Fibroblast of skin of left biceps (primary cell): ENCODE data around the gene OR5V1.
"Not testable (repeated sequence)": the region's sequence is repeated elsewhere in the genome, so short reads cannot be mapped to it uniquely, and the experiment has no call there.

Experiments
- DNase-seq, 2 experiments: peaks; one replicate each; pipeline ENCODE4 v3.0.0-alpha.2; 2013; ENCODE audit warnings: low read depth in 2 of 2

OR5V1 gene

DNA sequence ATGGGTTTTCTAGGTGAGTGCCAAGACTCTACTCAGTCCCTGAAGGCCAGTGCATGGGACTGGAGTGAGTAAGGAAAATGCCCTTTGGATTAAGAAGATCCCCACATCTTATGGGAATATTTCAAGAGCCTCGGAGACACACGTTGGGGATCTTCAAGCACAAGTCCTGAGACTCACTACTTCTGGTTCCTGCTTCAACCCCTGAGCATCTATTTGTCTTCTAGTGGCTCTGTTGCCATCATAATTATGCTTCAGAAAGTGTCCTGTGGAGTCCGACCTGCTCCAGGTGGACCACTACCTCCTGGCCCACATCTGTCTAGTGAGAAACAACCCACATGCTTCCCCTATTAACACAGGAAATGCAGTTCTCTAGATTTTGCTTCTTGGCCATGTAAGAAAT lies at the start of gene OR5V1:
Gene OR5V1 (minus strand): TSS at position 101 of the 400 bp plus-strand sequence. CDS start 12,670 bp downstream, outside the sequence.
- DNase-seq = no peak

DNA sequence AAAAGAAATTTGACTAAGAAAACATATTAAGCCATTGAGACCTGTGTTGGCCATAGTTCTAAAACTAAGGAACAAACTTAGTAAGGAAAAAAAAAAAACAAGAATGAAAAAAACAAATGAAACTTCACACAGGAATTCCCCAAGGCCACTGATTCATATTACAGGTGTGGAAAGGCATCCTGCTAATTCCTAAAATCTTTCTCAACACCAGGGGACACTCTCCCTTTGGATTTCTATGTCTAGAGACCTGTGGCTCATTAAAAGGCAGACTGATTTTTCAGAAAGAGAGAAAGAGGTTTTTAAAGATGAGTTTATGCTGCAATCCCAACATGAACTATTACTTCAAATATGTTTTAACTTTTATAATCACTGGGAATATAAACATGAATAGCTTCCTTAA lies 45.9 kb upstream of the OR5V1 start, which contains the start of gene OR12D1:
Gene OR12D1 (plus strand): TSS at position 341 of the 400 bp plus-strand sequence.
- DNase-seq = no peak

DNA sequence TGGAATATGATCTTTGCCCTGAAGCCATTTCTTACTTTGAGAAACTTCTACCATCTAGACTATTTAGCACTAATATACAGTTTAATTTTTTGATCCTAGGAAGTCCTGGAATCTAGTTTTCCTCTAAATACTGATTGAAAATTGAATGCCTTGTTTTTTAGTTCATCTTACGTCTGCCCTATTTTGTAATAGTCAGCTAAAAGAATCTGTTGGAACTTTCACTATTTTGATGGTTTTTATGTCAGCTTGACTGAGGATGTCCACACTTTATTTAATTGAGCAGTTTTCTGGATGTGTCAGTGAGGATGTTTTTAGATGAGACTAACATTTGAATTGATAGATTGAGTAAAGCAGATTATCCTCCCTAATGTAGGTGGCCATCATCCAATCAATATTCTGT lies 35.1 kb upstream of the OR5V1 start:
- DNase-seq = no peak

DNA sequence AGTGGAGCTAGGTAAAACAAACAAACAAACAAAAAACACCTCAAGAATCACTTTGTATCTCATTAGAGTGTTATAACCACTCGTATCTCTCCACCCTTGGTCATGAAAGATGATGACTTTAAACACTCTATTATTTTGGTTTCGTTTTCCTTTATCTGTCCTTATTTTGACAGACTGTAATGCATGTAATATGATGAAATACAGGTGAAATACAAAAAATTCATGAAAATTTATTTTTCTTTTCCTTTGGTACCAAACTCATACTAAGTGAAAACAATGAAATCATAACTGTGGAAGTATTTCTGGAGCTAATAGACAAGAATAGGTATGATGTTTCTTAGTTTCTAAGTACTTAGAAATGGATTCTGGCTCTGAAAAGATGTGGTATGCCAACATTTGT lies 30.9 kb upstream of the OR5V1 start:
- no peak for DNase-seq

DNA sequence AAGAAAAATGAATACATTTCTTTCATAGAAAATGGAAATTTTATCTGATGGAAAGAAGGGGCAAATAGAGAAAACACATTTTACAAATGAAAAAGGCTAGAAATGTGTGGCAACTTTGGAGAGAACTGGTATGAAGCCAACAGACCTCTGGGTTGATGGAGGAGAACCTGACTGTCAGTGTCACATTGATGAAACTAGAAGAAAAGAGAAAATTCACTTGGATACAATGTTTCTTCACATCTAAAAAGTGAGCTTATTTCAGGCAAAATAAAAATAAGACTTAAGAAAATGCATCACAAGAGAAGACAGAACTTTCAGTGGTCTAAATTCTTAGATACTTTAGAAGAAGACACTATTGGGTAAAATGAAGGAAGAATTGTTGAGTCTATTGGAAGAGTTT lies 26.7 kb upstream of the OR5V1 start, which contains the start of gene OR12D2:
Gene OR12D2 (plus strand): TSS at position 301 of the 400 bp plus-strand sequence. CDS start 1,069 bp downstream, outside the sequence.
- no peak for DNase-seq

DNA sequence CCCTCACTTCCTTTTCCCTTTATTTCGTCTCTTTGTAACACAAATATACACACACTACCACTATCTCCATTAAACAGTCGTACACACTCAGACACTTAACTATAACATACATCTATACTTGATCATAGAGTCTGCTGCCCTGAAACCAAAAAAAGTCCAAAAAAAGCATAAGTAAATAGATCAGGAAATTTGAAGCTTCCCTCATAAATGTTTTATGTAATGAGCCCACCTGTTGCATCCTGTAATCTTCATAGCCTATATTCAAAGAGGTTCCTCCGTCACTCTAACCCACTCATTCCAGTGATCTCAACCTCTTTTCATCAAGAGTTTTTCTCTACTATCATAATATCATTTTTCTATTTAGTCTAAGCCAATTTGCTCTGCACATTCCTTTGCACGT lies 19.9 kb upstream of the OR5V1 start:
- DNase-seq = no peak

DNA sequence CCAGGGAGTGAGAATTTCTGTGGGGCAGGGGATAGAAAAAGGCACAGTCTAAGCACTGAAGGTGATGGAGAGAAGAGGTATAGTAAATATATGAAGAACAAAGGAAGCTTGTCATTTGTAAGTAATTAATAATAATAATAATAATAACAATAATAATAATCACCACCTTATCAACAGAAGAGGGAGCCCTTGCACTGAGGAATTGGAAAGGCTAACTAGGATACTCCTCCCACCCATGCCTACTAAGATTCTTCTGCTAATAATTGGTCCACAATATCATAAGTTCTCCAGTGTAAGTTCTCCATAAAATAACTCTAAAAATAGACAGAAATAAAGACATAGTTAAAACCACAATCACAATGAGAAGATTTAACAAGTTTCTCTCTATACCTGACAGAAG lies 7.3 kb upstream of the OR5V1 start:
- DNase-seq = no peak

DNA sequence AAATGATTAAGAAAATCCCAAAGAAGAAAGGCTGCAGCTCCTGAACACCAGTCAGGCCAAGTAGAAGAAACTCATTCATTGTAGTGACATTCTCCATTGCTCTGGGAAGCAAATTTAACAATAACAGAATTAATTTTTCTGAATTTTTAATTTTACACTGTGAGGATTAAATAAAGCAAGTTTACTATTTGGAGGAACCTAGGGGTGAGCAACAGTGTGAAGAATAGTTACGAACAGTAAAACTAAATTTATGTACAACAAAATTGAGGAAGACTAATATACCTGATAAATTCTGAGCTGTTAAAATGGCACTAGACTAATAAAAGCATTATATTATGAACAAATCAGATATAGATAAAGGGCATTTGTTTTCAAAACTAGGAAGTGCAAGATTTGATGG lies 6.5 kb upstream of the OR5V1 start, which contains the start of gene OR12D3:
Gene OR12D3 (minus strand): TSS at position 101 of the 400 bp plus-strand sequence. CDS start 4 bp downstream, at position 97.
- DNase-seq = no peak

DNA sequence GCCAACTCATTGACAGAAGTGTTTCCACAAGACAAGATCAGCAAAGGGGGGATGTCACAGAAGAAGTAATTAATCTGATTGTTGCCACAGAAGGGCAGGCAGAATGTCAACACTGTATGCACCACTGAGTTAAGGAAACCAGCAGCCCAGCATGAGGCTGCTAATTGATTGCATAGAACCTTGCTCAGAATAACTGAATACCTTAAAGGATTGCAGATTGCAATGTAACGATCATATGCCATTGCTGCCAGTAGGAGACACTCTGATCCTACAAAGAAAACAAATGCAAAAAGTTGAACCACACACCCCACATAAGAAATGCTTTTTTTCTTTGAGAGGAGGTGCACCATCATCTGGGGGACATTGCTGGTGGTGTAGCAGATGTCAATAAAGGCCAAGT lies 13.1 kb downstream of the OR5V1 start:
- DNase-seq = no peak

DNA sequence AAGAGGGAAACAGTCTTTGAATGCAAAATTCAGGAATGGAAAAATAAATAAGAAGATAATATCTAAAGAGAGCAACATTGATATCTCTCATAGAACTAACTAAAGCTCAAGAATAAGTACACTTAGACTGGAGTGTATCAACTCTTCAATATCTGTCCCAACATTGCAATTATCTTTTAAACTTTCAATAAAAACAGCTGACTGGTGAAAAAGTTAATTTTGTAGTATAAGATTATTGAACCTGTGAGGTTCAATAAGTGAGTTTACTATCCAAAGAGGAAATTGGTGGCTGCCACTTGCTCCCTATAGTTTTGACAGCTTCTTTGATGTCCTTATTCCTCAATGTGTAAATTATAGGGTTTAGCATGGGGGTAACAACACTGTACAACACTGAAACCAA lies 13.7 kb downstream of the OR5V1 start:
- no peak for DNase-seq

DNA sequence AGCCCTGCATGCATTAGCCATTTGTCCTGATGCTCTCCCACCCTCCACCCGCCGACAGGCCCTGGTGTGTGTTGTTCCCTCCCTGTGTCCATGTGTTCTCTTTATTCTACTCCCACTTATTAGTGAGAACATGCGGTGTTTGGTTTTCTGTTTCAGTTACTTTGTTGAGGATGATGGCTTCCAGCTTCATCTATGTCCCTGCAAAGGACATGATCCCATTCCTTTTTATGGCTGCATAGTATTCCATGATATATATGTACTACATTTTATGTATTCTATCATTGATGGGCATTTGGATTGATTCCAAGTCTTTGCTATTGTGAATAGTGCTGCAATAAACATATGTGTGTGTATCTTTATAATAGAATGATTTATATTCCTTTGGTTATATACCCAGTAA lies 19.3 kb downstream of the OR5V1 start:
- DNase-seq = not testable (repeated sequence)

DNA sequence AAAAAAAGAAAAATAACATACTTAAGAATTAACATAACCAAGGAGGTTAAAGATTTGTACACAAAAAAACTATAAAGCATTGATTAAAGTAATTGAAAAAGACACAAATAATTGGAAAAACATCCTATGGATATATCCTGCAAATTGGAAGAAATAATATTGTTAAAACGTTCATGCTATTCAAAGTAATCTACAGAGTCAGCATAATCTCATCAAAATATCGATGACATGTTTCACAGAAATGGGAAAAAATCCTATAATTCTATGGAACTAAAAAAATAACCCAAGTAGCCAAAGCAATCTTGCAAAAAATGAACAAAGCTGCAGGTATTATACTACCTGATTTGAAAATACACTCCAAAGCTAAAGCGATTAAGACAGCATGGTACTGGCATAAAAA lies 23.3 kb downstream of the OR5V1 start:
- DNase-seq = no peak

DNA sequence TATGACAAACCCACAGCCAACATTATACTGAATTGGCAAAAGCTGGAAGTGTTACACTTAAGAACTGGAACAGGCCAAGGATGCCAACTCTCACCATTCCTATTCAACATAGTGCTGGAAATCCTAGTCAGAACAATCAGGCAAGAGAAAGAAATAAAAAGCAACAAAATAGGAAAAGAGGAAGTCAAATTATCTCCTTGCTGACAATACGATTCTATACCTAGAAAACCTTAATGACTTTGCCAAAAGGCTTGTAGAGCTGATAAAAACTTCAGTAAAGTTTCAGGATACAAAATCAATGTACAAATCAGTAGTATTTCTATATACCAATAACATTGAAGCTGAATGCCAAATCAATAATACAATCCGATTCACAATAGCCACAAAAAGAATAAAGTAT lies 32.4 kb downstream of the OR5V1 start:
- no peak for DNase-seq

DNA sequence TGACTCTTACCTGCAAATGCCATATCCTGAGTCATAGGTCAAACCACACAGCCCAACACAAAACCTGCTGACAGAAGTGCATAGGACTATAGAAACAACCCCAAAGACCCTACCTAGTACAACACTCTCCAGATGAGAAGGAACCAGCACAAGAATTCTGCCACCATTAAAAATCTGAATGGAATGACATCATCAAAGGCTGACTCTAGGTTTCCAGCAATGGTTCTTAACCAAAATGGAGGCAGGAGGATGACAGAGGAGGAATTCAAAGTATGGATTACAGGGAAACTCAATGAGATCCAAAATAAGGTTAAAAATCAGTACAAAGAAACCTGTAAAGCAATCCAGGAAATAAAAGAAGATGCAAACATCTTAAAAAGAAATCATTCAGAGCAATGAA lies 36.0 kb downstream of the OR5V1 start:
- DNase-seq = no peak

DNA sequence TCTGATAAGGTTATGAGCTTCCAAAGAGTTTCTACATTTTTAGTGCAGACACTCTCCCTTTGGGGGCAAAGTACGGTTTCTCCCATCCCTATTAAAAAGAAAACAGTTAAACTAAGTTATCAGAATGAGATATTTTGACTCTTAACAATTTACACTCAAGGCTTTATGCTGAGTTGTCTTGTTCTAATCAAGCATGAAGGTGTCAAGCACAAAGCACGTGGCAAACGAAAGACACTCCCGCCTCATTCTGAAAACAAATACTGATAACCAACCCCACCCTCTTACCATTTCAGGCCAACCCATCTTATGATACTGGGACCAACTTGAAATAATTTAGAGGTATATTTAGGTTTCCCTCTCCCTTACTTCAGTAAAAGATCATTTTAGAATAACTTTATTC lies 42.9 kb downstream of the OR5V1 start:
- DNase-seq = no peak

DNA sequence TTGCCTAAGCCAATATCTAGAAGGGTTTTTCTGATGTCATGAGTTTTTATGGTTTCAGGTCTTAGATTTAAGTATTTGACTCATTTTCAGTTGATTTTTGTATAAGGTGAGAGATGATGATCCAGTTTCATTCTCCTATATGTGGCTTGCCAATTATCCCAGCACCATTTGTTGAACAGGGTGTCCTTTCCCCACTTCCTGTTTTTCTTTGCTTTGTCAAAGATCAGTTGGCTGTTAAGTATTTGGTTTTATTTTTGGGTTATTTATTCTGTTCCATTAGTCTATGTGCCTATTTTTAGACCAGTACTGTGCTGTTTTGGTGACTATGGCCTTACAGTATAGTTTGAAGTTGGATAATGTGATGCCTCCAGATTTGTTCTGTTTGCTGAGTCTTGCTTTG lies 45.3 kb downstream of the OR5V1 start:
- not testable (repeated sequence) for DNase-seq

DNA sequence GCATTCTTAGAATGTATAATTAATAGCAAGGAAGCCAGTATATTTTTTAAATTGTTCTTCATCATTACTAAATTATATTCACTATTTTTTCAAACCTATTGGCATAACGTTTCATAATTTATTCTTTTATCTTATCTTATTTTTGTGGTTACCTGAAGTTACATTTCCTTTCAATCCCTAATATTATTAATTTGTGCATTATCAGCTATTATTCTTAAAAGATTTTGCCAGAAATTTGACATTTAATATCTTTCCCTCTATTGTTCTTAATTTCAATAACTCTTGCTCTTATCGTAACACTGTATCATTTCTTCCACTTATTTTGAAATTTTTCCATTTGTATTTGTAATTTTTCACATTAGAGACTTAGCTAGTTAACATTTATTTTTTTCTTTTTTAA lies 48.7 kb downstream of the OR5V1 start:
- no peak for DNase-seq
